ENCODE data around the gene APLP2. TPM values are rescaled to one million over a fixed set of nuclear protein-coding genes. Genes with fewer than 3 reads are reported as not detected.

Gene APLP2
- total and polyA plus RNA-seq, 4 donors: 190 to 337 (median 233) TPM

DNA sequence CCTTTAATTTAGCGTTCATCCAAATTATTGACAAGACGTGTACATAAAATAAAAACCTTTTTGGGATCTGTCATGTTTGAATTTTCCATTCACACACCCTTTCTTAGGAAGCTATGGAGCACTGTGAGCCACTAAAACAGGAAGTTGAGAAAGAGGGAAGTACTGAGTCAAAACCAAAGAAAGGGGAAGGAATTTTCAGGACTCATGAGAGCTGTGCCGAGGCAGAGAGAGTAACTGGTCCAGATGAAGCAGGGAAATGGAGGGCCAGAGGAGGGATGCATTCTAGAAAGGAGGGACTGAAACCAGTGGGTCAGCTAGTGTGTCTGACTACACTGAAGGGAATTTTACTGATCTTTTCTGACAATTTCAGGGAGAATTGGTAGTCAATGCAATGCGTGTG is 24.9 kb downstream of the APLP2 start:
- WGBS: 89% methylated on average over 4 of the region's 4 CpGs
- Histone ChIP-seq H3K4me3 (ENCODE audit: low read depth in 1 of 3, low read length in 3 of 3) (no peak overlapping the region), H3K9me3 (ENCODE audit: control insufficient read depth in 4 of 4, low read length in 3 of 4) (no peaks in the 10 kb centered on the region), H3K36me3 (ENCODE audit: control insufficient read depth in 4 of 4, insufficient read depth in 3 of 4, low read depth in 1 of 4, low read length in 3 of 4) (no peaks in the 10 kb centered on the region), H3K27me3 (ENCODE audit: control insufficient read depth in 4 of 4, insufficient read depth in 4 of 4, low read length in 3 of 4) (no peaks in the 10 kb centered on the region), H3K27ac (ENCODE audit: low read depth in 1 of 2, low read length in 2 of 2) (no peak overlapping the region), H3K9ac (ENCODE audit: low read depth in 1 of 2, low read length in 2 of 2) (no peak overlapping the region), H3K4me1 (ENCODE audit: control insufficient read depth in 4 of 4, insufficient read depth in 4 of 4, low read length in 3 of 4) (peaks cover 0 to 18% (median 4%) of the 10 kb centered on the region in 4 donors)
- no peak for TF ChIP-seq FOXA1 (IDR thresholded peaks at IDR 0.05)
- no peak for TF ChIP-seq SP1 (IDR thresholded peaks at IDR 0.05)
- no peak for TF ChIP-seq HNF4G (IDR thresholded peaks at IDR 0.05)
- no peak for TF ChIP-seq RXRA (IDR thresholded peaks at IDR 0.05)
- DNase-seq (ENCODE audit: low spot score): no peak

DNA sequence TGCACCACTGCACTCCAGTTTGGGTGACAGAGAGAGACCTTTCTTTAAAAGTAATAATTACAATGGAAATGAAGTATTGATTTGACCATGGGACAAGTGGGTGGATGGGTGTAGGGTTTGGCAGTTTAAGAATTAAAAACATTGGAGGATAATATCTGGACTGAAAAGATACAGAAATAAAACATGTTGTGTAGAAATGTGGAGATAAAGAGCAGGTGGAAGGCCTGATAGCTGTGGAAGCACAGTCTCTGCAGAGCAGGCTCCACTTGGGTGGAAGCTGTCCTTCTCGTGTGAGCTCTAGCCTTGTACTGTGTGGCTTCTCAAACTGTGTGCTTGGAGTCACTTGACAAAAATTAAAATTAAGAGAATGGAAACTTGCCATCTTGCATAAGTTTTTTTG is 25.6 kb downstream of the APLP2 start:
- Histone ChIP-seq H3K27me3 (ENCODE audit: control insufficient read depth in 4 of 4, insufficient read depth in 4 of 4, low read length in 3 of 4) (no peaks in the 10 kb centered on the region), H3K4me3 (ENCODE audit: low read depth in 1 of 3, low read length in 3 of 3) (no peak overlapping the region), H3K36me3 (ENCODE audit: control insufficient read depth in 4 of 4, insufficient read depth in 3 of 4, low read depth in 1 of 4, low read length in 3 of 4) (no peaks in the 10 kb centered on the region), H3K9me3 (ENCODE audit: control insufficient read depth in 4 of 4, low read length in 3 of 4) (no peaks in the 10 kb centered on the region), H3K4me1 (ENCODE audit: control insufficient read depth in 4 of 4, insufficient read depth in 4 of 4, low read length in 3 of 4) (peaks cover 0 to 19% (median 5%) of the 10 kb centered on the region in 4 donors), H3K9ac (ENCODE audit: low read depth in 1 of 2, low read length in 2 of 2) (no peak overlapping the region), H3K27ac (ENCODE audit: low read depth in 1 of 2, low read length in 2 of 2) (no peak overlapping the region)
- no peak for DNase-seq (ENCODE audit: low spot score)
- TF ChIP-seq SP1 (IDR thresholded peaks at IDR 0.05): no peak
- TF ChIP-seq, protein P1, sequence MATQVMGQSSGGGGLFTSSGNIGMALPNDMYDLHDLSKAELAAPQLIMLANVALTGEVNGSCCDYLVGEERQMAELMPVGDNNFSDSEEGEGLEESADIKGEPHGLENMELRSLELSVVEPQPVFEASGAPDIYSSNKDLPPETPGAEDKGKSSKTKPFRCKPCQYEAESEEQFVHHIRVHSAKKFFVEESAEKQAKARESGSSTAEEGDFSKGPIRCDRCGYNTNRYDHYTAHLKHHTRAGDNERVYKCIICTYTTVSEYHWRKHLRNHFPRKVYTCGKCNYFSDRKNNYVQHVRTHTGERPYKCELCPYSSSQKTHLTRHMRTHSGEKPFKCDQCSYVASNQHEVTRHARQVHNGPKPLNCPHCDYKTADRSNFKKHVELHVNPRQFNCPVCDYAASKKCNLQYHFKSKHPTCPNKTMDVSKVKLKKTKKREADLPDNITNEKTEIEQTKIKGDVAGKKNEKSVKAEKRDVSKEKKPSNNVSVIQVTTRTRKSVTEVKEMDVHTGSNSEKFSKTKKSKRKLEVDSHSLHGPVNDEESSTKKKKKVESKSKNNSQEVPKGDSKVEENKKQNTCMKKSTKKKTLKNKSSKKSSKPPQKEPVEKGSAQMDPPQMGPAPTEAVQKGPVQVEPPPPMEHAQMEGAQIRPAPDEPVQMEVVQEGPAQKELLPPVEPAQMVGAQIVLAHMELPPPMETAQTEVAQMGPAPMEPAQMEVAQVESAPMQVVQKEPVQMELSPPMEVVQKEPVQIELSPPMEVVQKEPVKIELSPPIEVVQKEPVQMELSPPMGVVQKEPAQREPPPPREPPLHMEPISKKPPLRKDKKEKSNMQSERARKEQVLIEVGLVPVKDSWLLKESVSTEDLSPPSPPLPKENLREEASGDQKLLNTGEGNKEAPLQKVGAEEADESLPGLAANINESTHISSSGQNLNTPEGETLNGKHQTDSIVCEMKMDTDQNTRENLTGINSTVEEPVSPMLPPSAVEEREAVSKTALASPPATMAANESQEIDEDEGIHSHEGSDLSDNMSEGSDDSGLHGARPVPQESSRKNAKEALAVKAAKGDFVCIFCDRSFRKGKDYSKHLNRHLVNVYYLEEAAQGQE (IDR thresholded peaks at IDR 0.05): no peak
- no peak for TF ChIP-seq YY1 (IDR thresholded peaks at IDR 0.05)
- no peak for TF ChIP-seq HNF4G (IDR thresholded peaks at IDR 0.05)
- no peak for TF ChIP-seq FOXA1 (IDR thresholded peaks at IDR 0.05)
- no peak for TF ChIP-seq HNF4A (conservative IDR thresholded peaks at IDR 0.05)
- no peak for TF ChIP-seq NR2F2 (IDR thresholded peaks at IDR 0.05)
- TF ChIP-seq FOXA2 (IDR thresholded peaks at IDR 0.05): no peak
- TF ChIP-seq EGR1 (IDR thresholded peaks at IDR 0.05; ENCODE audit: low read depth in 2 of 2): no peak
- TF ChIP-seq TAF1 (conservative IDR thresholded peaks at IDR 0.05): no peak
- TF ChIP-seq GABPA (IDR thresholded peaks at IDR 0.05 in 1 of 2, conservative IDR thresholded peaks at IDR 0.05 in 1 of 2): no peak
- TF ChIP-seq, protein P2, sequence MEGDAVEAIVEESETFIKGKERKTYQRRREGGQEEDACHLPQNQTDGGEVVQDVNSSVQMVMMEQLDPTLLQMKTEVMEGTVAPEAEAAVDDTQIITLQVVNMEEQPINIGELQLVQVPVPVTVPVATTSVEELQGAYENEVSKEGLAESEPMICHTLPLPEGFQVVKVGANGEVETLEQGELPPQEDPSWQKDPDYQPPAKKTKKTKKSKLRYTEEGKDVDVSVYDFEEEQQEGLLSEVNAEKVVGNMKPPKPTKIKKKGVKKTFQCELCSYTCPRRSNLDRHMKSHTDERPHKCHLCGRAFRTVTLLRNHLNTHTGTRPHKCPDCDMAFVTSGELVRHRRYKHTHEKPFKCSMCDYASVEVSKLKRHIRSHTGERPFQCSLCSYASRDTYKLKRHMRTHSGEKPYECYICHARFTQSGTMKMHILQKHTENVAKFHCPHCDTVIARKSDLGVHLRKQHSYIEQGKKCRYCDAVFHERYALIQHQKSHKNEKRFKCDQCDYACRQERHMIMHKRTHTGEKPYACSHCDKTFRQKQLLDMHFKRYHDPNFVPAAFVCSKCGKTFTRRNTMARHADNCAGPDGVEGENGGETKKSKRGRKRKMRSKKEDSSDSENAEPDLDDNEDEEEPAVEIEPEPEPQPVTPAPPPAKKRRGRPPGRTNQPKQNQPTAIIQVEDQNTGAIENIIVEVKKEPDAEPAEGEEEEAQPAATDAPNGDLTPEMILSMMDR (IDR thresholded peaks at IDR 0.05; ENCODE audit: low read depth, low read length, missing input control): no peak
- WGBS: 83% methylated on average over 1 of the region's 1 CpG

DNA sequence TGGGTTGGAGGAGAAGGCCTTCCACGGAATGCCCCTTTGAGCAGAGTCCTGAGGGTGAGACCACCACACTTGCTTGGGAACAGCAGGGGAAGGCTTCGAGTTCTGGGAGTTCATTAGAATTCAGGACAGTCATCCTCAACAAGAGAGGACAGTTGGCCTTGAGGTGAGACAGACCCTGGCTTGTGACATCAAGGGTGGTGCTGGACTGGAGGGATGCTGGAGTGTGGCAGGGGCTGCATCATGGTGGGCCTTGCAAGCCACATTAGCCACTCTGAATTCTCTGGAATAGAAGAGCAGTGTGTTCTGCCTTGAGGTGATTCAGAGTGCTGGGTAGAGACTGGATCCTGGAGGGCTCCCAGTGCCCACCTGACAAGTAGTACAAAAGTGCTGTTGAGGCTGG is 26.3 kb downstream of the APLP2 start:
- Histone ChIP-seq H3K9me3 (ENCODE audit: control insufficient read depth in 4 of 4, low read length in 3 of 4) (no peaks in the 10 kb centered on the region), H3K27ac (ENCODE audit: low read depth in 1 of 2, low read length in 2 of 2) (no peak overlapping the region), H3K36me3 (ENCODE audit: control insufficient read depth in 4 of 4, insufficient read depth in 3 of 4, low read depth in 1 of 4, low read length in 3 of 4) (no peaks in the 10 kb centered on the region), H3K4me3 (ENCODE audit: low read depth in 1 of 3, low read length in 3 of 3) (no peak overlapping the region), H3K9ac (ENCODE audit: low read depth in 1 of 2, low read length in 2 of 2) (no peak overlapping the region), H3K4me1 (ENCODE audit: control insufficient read depth in 4 of 4, insufficient read depth in 4 of 4, low read length in 3 of 4) (peaks cover 0 to 19% (median 5%) of the 10 kb centered on the region in 4 donors), H3K27me3 (ENCODE audit: control insufficient read depth in 4 of 4, insufficient read depth in 4 of 4, low read length in 3 of 4) (no peaks in the 10 kb centered on the region)
- DNase-seq (ENCODE audit: low spot score): no peak
- 98% methylated on average over 2 of the region's 2 CpGs for WGBS
- TF ChIP-seq NR2F2 (IDR thresholded peaks at IDR 0.05): no peak
- TF ChIP-seq, protein P1 (IDR thresholded peaks at IDR 0.05): no peak
